GM21786 (cell line): ENCODE results near the gene PARP1.
A peak's percentile ranks its signal among the peaks of the same experiment; 100 is the strongest.
"Not testable (repeated sequence)": the region's sequence is repeated elsewhere in the genome, so short reads cannot be mapped to it uniquely, and the experiment has no call there.

ENCODE experiments used
- ATAC-seq: cut with Tn5 transposase; IDR thresholded peaks from one replicate; pipeline ENCODE4 v1.9.1; 2021; ENCODE audit not compliant: unreplicated experiment

The PARP1 gene

DNA sequence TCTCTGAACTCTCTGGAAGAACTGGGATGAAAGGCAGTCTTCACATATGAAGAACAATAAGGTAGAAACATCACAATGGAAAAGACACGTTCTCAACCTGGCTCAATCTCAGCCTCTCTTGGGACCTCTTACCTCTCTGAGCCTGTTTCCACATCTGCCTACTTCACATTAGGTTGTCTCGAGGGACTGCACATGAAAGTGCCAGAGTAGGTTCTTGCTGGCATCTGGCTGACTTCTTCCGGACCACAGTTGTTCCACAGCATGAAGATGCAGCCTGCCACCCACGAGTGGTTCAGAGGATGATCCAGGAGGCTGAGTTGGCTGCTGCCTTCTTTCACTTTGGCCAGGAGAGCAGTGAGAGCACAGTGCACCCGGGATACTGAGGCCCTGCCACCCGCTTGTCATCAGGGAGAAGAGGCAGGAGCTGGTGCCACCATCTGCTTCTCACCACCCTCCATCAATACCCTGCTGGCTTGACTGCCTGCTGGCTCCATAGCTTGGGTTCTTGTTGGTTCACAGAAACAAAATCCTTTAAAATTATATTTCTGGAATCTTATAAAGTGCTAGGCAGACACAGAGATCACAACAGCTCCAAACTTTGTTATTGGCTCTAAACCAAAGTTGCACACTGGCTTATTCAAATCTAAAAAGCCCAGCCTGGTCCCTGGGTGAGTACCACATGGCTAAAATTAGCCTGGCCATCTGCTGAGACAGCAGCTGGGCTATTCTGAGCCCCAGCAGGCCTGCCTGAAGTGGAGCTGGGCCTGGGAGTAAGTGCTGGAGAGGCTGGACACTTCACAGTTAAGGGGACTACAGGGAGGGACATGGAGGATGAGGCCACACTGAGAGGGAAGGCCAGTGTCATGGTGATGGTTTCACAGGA, 52.0 kb downstream of the PARP1 start:
- peak; percentile 49 for ATAC-seq

DNA sequence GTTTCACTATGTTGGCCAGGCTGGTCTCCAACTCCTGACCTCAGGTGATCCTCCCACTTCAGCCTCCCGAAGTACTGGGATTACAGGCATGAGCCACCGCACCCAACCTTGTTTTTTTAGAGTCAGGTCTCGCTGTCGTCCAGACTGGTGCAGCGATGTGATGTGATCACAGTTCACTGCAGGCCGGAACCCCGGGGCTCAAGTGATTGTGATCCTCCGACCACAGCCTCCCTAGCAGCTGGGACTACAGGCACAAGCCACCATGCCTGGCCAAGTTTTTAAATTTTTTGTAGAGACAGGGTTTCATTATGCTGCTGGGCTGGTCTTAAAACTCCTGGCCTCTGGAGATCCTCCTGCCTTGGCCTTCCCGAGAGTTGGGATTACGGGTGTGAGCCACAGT, 52.9 kb downstream of the PARP1 start:
- no peak for ATAC-seq

DNA sequence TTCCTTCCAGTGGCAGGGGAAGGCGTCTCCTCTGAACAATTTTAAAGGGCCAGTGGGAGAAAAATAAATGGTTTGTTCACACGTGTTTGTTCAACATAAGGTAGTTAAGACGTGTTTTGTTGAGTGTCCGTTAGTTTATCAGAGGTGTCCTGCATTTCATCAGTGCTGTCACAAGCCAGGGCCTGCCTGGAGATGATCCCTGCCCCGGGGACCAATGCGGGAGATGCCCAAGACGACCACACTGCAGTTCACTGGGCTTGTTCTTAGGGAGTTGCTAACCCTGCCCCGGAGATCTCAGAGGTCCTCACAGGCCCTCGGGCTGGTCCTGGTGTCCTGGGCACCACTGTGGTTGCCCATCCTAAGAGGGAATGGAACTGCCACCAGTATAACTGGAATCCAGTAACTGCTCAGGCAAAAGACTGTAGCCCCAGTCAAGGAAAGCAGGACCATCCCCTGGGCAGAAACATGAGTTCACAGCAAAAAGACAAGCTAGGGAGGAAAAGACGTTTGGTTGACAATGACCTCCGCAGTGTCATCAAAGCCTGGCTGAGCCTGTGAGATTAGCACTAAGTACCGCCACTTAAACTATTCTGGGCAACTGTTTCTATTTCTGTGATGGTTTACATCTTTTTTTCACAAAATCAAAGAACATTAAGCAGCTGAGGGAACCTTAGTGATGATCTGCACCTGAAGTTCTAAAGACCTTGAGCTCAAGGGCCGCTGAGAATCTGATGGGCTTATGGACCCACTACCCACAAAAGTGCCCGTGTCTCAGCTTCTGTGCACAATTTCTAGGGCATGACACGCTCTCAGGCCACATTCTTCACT, 54.0 kb downstream of the PARP1 start:
- ATAC-seq: no peak

DNA sequence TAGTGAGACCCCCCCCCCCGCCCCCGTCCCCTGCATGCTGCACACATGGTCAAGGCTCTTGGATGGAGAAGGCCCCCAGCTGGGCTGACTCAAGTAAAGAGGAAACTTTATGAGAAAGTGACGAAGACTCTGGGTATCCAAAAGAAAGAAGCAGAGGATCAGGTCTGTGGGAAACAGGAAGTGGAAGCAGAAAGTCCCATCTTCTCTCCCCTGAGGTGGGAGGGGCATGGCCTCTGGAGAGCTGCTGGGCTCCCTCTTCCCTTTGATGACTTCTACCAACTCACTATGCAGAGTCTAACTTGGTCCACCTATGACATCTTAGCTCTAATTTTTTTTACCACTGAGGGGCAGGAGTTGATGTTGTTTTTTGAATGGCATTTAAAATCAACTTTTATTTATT, 56.2 kb downstream of the PARP1 start:
- no peak for ATAC-seq

DNA sequence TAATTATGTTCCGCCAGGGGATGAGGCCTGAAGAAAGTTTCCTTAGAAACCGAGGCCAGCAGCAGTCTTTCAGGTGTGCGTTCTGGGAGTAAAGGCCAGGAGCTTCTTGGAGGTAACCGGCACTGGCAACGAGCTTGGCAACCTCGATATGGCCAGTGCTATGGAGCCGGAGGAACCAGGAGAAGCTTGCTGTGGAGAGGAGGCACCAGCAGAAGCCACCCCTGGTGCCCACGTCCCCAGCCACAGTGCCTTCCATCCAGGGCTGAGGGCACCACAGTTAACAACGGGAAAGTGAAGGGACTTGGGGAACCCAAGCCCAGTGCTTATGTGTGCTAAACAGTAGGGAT, 57.4 kb downstream of the PARP1 start:
- ATAC-seq: peak; percentile 0

DNA sequence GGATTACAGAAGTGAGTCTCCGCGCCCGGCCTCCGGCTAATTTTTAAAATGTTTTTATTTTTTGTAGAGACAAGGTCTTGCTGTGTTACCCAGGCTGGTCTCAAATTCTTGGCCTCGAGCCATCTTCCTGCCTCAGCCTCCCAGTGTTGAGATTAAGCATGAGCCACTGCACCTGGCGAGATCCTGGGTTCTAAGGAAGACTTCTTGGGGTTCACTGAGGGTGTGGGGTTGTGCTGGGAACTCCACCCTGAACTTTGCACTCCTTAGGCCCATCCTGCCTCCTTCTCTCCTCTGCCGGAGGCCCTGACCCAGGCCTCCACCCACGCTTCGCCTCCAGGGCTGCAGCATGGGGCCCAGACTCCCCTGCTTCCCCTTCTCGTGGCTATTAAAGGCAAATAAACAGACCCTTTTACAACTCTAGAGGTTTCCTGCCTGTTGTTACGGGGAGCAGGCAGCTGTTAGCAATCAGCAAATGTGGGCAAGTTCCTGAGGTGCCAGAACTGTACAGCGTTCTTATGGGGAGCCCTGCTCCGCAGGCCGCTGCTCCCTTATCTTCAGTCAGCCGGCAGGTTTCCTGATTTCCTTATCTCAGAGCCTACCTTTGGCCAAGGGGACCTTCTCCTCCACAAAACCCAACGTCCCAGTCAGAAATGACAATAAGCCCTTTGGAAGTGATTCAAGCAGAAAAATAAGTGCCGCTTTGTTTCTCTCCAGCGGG, 57.9 kb downstream of the PARP1 start:
- ATAC-seq: peak; percentile 61

DNA sequence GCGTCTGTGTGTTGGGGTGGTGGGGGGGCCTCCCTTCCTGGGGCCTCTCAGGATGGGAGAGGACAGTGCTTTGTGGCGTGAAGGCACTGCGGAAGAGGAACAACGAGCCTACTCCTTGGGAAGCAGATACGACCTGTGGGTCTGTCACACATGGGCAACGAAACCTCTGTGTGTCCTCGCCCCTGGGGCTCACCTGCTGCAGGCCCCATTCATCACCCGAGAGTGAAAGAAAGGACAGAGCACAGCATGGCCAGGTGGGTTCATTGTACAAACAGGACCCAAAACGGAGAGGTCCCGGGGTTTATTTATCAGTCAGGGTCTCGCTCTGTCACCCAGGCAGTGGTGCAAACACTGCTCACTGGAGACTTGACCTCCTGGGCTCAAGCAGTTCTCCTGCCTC, 58.8 kb downstream of the PARP1 start:
- ATAC-seq: no peak

DNA sequence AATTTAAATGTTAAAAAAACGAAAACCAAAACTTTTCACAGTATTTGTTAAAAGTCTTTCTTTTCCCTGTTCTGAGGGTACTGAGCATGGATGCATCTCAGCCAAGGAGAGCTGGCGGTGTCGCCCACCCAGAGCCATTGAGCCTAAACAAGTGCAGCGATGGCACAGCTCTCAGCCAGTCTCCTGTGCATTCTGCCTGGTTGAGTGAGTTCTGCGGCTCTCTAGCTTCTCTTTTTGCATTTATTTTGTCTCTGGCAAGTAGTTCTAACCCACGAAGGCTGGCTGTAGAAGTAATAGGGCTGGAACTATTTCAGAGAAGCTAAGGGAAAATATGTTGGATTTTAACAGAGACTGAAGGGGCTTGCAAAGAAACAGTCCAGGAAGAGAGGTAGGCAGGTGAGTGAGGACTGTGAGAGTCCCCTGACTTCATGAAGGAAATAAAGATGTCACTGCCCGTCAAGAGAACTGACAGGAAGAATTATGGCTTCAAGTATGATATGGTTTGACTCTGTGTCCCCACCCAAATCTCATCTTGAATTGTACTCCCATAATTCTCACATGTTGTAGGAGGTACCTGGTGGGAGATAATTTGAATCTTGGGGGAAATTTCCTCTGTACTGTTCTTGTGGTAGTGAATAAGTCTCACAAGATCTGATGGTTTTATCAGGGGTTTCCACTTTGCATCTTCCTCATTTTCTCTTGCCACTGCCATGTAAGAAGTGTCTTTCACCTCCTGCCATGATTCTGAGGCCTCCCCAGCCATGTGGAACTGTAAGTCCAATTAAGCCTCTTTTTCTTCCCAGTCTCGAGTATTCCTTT, 63.2 kb downstream of the PARP1 start:
- no peak for ATAC-seq

DNA sequence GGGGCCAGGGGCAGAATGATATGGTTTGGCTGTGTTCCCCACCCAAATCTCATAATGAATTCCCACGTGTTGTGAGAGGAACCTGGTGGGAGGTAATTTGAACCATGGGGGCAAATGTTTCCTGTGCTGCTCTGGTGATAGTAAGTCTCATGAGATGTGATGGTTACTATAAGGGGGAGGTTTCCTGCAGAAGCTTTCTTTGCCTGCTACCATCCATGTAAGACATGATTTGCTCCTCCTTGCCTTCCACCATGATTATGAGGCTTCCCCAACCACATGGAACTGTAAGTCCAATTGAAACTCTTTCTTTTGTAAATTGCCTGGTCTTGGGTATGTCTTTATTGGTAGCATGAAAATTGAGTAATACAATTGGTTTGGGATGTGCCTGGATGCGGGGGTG, 65.2 kb downstream of the PARP1 start:
- ATAC-seq: no peak

DNA sequence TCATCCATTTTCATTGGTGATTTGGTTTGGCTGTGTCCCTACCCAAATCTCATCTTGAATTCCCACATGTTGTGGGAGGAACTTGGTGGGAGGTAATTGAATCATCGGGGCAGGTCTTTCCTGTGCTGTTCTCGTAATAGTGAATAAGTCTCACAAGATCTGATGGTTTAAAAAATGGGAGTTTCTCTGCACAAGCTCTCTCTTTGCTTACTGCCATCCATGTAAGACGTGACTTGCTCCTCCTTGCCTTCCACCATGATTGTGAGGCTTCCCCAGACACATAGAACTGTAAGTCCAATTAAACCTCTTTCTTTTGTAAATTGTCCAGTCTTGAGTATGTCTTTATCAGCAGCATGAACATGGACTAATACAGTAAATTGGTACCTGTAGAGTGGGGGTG, 67.8 kb downstream of the PARP1 start:
- ATAC-seq: not testable (repeated sequence)

DNA sequence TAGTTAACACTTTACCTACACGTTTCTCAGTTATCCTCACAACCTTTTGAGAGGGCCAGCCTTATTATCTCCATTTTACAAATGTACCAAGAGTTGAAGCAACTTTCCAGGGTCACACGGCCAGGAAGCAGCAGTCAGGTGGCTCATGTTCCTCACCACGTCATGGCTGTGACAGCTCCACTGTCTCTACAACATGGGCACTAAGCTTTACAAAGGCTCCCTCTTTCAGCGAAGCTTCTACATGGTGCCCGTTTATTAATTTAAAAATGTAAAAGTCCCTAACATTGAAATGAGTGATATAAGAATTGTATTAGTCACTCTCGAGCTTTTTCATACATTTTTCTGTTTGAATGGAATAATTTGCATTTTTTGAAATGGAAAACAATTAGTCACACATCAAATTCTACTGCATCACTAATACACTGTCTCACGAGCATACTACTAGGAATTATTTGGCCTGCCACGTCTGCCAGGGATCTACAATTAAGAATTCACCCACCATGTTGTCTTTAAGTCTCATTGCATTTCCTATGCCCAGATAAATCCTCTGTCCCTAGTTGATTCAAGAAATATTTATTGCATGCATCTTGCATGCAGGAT, 70.5 kb downstream of the PARP1 start:
- no peak for ATAC-seq

DNA sequence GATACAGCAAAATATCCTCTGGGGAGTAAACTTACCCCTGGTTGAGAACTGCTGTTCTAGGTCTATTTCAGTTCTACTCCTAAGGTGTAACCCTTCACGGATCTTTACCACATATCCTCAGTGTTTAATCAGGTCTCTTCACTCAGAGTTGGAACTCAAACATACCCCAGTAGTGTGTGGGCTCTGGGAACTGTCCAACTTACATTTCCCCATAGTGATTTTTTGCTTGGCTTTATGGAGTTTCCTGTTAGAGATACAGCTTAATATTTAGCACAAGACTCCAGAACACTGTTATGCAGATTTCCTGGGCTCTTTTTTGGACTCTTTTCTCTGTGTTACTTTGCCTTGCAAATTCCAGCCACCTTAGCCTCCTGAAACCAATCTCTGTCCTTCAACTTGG, 72.2 kb downstream of the PARP1 start:
- no peak for ATAC-seq

DNA sequence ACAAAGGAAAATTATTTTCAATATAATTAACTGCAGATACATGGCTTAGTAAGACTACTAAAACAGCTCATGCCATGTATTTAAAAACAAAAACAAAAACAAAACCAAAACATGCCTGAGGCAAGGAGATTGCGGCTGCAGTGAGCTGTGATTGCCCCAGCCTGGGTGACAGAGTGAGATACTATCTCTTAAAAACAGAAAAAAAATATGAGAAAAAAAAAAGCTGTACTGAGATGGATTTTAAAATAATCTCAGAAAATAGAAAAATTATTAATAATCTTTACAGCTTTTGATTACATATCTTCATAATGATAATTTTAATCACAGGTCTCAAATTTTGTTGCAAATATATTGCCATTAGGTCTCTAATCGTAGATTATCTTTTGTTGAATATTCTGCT, 74.9 kb downstream of the PARP1 start:
- no peak for ATAC-seq

DNA sequence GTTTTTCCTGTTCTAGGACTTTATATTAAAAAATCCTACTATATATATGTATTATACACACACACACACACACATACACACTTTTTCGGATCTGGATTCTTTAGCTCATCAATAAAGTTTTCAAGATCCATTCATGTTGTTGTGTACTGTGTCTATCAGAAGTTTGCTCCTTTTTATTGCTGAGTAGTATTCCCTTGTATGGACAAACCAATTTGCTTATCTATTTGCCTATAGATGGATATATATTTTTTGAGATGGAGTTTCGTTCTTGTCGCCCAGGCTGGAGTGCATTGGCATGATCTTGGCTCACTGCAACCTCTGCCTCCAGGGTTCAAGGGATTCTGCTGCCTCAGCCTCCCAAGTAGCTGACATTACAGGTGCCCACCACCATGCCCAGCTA, 78.7 kb downstream of the PARP1 start:
- no peak for ATAC-seq

DNA sequence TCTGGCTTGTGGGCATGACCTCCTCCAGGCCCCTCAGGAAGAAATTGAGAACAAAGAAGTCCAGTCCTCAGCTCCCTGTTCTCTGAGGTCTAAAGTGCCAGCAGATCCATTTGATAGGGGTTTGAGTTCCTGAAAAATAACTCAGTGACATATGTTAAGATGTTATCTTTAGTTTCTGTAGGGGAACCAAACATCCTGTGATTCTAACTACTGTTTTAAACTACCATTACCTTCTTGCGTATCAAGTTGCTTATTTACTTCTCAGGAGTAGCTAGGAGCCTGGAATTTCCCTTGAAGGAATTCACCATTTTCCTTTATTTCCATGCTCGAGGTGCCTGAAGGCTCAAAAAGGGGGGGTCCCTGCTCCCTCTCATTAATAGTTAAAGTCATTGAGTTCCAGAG, 80.1 kb downstream of the PARP1 start:
- ATAC-seq: no peak

DNA sequence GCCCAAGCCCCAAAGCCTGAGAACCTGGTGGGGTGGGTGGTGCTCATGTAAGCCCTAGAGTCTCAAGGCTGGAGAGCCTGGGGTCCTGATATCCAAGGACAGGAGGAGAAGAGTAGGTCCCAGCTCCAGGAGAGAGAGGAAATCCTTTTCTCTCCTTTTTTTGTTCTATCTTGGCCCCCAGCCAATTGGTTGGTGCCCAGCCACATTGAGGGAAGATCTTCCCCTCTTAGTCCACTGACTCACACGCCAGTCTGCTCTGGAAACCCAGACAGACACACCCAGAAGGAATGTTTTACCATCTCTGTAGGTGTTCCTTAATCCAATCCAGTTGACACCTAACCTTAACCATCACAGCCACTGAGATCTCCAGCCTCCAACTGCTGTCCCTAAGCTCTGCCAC, 82.7 kb downstream of the PARP1 start:
- no peak for ATAC-seq

DNA sequence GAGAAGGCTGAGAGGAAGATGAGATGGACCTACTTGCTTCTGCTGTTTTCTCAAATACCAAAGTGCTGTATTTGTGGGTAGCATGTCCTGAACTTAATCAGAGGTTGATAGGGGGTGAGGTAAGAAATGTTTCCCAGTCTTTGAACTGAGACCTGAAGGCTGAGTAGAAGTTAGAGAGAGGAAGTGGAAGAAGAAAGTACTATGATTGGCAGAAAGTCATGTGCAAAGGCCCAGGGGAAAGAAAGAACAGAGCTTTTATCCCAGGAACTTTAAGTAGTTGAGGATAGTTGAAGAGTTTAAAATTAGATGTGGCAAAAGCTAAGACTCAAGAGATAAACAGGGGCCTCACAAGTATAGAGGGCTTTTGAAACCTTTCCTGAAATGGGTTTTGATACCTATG, 83.4 kb downstream of the PARP1 start:
- no peak for ATAC-seq

DNA sequence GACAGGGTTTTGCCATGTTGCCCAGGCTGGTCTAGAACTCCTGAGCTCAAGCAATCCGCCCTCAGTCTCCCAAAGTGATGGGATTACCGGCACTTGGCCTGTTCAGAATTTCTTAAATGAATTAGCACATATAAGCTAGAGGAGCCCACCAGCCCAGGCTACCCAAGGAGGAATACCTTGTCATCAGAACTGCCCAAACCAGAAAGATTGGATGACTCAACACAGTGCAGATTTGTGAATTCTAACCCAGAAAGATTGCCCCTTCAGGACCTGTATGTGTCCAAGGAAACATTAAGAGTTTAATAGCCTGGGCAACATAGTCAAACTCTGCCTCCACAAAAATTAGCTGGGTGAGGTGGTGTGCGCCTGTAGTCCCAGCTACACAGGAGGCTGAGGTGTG, 84.9 kb downstream of the PARP1 start:
- no peak for ATAC-seq

DNA sequence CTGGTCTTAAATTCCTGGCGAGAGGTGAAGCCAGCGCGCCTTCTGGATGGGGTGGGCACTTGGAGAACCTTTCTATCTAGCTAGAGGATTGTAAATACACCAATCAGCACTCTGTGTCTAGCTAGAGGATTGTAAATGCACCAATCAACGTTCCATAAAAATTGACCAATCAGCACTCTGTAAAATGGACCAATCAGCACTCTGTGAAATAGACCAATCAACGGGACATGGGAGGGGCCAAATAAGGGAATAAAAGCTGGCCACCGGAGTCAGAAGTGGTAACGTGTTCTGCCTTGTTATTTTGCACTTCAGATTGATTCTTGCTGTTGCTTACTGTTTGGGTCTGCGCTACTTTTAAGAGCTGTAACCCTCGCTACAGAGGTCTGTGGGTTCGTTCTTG, 87.0 kb downstream of the PARP1 start:
- no peak for ATAC-seq

DNA sequence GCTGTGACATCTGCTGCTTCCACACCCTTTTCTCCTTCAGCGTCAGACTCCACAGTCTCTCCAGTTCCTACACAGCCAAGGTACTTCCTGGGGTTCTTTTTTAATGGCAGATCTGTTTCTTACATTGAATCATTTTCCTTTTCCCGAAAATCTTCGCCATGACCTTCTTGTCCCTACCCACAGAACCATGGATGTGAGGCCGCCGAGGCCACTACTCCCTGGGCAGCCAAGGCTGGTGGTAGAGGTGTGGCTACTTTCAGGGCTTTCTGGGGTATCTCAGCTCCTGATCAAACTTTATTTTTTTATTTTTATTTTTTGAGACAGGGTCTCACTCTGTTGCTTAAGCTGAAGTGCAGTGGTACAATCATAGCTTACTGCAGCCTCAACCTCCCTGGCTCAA, 89.4 kb downstream of the PARP1 start:
- ATAC-seq: no peak

DNA sequence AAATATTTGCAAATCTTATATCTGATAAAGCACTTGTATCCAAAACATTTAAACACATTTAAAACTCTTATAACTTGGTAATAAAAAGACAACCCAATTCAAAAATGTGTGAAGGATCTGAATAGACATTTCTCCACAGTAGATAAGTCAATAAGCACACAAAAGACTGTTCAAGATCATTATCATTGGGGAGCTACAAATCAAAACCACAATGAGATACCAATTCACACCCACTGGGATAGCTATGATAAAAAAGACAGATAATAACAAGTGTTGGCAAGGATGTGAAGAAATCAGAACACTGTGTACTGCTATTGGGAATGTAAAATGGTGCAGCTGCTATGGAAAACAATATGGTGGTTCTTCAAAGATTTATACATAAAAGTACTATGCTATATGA, 93.8 kb downstream of the PARP1 start:
- ATAC-seq: no peak
